ENCODE data around the gene DST.

DNA sequence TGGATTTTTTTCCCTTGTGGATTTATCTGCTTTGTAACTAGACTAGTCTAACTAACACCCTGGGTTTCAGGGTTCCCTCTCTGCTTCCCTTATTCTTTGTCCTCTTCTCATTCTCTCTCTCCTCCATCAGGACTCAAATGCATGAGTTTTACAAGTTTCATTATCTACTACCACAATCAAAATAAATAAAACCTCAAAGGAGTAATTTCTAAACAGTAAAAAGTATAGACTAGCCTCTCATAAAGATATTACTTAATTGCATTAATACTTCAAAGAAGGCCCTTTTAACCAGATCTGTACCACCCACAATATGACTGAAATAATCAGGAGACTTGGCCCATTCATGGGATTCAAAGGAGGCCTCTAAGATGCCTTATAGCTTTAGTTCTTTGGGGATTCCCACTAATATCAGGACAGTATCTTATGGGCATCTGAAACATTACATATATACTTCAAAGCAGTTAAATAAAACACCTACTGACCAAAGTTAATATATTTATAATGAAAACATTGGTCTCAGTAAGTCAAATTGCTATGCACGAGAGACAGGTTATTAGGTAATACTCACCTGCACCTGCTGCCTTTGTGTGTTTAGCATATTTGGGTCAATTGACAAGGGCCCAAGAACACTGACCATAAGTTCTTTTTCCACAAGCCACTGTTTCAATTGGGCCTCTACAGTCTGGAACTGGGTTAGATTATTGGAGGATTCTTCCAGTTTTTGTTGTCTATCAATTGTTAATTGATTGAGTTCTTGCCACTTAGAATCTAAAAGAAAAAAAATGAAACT lies 85.7 kb downstream of the DST start:
- TF ChIP-seq POLR2A (IDR thresholded peaks at IDR 0.05) (no peak), CTCF (IDR thresholded peaks at IDR 0.05) (no peak), EP300 (IDR thresholded peaks at IDR 0.05) (no peak)

Data from tibial nerve (tissue), 4 donors.